MM.1S (cell line): ENCODE results near the gene CAPZA1.

ENCODE experiments used
- DNase-seq: peaks from one replicate; pipeline ENCODE4 v3.0.0-alpha.2; 2015
- H2AFZ ChIP-seq: fragments of 300-600 bp; sonication (generic); 2 replicates; pipeline ENCODE4 v1.6.0; 2016; ENCODE audit warnings: antibody characterized with exemption, low read length
- H3F3A ChIP-seq: fragments of 300-600 bp; sonication (generic); 2 replicates; pipeline ENCODE4 v1.6.1; 2016; ENCODE audit warnings: mild to moderate bottlenecking, antibody characterized with exemption, low read length, moderate library complexity, mixed read lengths; ENCODE audit not compliant: insufficient read depth
- H3K27ac ChIP-seq: fragments of 300-600 bp; sonication (generic); 2 replicates; pipeline ENCODE4 v1.5.1; 2016; ENCODE audit warnings: mild to moderate bottlenecking, low read length
- H3K27me3 ChIP-seq: fragments of 300-600 bp; sonication (generic); replicated peaks from 2 replicates; pipeline ENCODE4 v1.6.0; 2016; ENCODE audit warnings: low read length; ENCODE audit not compliant: insufficient read depth
- H3K36me3 ChIP-seq: fragments of 300-600 bp; sonication (generic); replicated peaks from 2 replicates; pipeline ENCODE4 v1.6.1; 2016; ENCODE audit warnings: mild to moderate bottlenecking, low read length, mixed read lengths; ENCODE audit not compliant: insufficient read depth
- H3K4me1 ChIP-seq: fragments of 300-600 bp; sonication (generic); 2 replicates; pipeline ENCODE4 v1.6.1; 2016; ENCODE audit warnings: low read length, mixed read lengths
- H3K4me2 ChIP-seq: fragments of 300-600 bp; sonication (generic); 2 replicates; pipeline ENCODE4 v1.6.0; 2016; ENCODE audit warnings: low read depth, low read length
- H3K4me3 ChIP-seq: fragments of 300-600 bp; sonication (generic); 2 replicates; pipeline ENCODE4 v1.5.1; 2016; ENCODE audit warnings: low read length, mixed read lengths
- H3K79me2 ChIP-seq: fragments of 300-600 bp; sonication (generic); 2 replicates; pipeline ENCODE4 v1.6.1; 2016; ENCODE audit warnings: mixed run types, low read length, mixed read lengths
- H3K9ac ChIP-seq: fragments of 300-600 bp; sonication (generic); 2 replicates; pipeline ENCODE4 v1.6.1; 2016; ENCODE audit warnings: low read length, mixed read lengths
- H3K9me2 ChIP-seq: fragments of 300-600 bp; sonication (generic); replicated peaks from 2 replicates; pipeline ENCODE4 v1.6.1; 2016; ENCODE audit warnings: mild to moderate bottlenecking, low read length, mixed read lengths; ENCODE audit not compliant: insufficient read depth
- H3K9me3 ChIP-seq: fragments of 300-600 bp; sonication (generic); replicated peaks from 2 replicates; pipeline ENCODE4 v1.6.1; 2016; ENCODE audit warnings: mild to moderate bottlenecking, low read length, mixed read lengths; ENCODE audit not compliant: insufficient read depth
- H4K20me1 ChIP-seq: fragments of 300-600 bp; sonication (generic); 2 replicates; pipeline ENCODE4 v1.6.1; 2016; ENCODE audit warnings: mild to moderate bottlenecking, low read length, moderate library complexity, mixed read lengths; ENCODE audit not compliant: insufficient read depth
- CTCF ChIP-seq: fragments of 300-600 bp; sonication (generic); IDR thresholded peaks from 2 replicates; pipeline ENCODE4 v1.5.1; 2016; ENCODE audit warnings: antibody characterized with exemption, low read length, mixed read lengths
- EZH2 ChIP-seq: fragments of 300-600 bp; sonication (generic); optimal IDR thresholded peaks from 2 replicates; pipeline ENCODE3; 2017; ENCODE audit warnings: low read depth, mild to moderate bottlenecking, antibody characterized with exemption, low read length, mixed read lengths
- EZH2phosphoT487 ChIP-seq: fragments of 300-600 bp; sonication (generic); IDR thresholded peaks from 2 replicates; pipeline ENCODE4 v1.6.1; 2018; ENCODE audit warnings: antibody characterized with exemption, low read length

Gene CAPZA1

DNA sequence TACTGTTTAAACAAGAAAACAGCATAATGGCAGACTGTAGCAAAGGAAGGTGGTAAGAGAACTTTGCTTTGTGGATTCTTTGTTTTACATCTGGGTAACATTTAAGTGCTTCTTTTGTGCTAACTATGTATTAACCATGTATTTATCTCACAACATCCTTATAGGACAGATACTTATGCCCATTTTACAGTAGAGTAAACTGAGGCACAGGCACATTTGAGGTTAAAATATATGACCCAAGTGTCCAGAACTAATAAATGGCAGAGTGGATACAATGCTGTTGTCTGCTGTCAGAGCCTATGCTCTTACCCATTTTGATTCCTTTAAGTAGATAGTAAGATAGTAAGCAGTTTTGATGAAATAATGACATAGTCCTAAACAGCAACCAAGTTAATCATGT, 7.3 kb downstream of the CAPZA1 start:
- no peak for TF ChIP-seq EZH2
- no peak for TF ChIP-seq EZH2phosphoT487
- TF ChIP-seq CTCF = no peak
- H3K4me3 ChIP-seq = no peak overlapping the region
- no peaks in the 10 kb centered on the region for H3K36me3 ChIP-seq
- H3F3A ChIP-seq = peaks cover 8% of the 10 kb centered on the region
- peaks cover 92% of the 10 kb centered on the region for H3K79me2 ChIP-seq
- no peak overlapping the region for H3K9ac ChIP-seq
- no peaks in the 10 kb centered on the region for H3K9me3 ChIP-seq
- no peak overlapping the region for H2AFZ ChIP-seq
- peaks cover 38% of the 10 kb centered on the region for H4K20me1 ChIP-seq
- no peak overlapping the region for H3K4me2 ChIP-seq
- H3K27me3 ChIP-seq = no peaks in the 10 kb centered on the region
- DNase-seq = no peak
- H3K27ac ChIP-seq = no peak overlapping the region
- no peaks in the 10 kb centered on the region for H3K4me1 ChIP-seq
- H3K9me2 ChIP-seq = no peaks in the 10 kb centered on the region

GRCh38 chr1:112628516-112628915, 8.9 kb downstream of the CAPZA1 start:
- H3K27me3 ChIP-seq = no peaks in the 10 kb centered on the region
- H3K4me2 ChIP-seq = no peak overlapping the region
- no peak overlapping the region for H3K4me3 ChIP-seq
- TF ChIP-seq CTCF (no peak), EZH2 (no peak), EZH2phosphoT487 (no peak)
- H4K20me1 ChIP-seq = peaks cover 47% of the 10 kb centered on the region
- H3K9ac ChIP-seq = no peak overlapping the region
- no peak overlapping the region for H2AFZ ChIP-seq
- H3F3A ChIP-seq = no peaks in the 10 kb centered on the region
- H3K27ac ChIP-seq = no peak overlapping the region
- DNase-seq = no peak
- peaks cover 97% of the 10 kb centered on the region for H3K79me2 ChIP-seq
- no peaks in the 10 kb centered on the region for H3K9me2 ChIP-seq
- H3K36me3 ChIP-seq = no peaks in the 10 kb centered on the region
- no peaks in the 10 kb centered on the region for H3K4me1 ChIP-seq
- H3K9me3 ChIP-seq = no peaks in the 10 kb centered on the region

DNA sequence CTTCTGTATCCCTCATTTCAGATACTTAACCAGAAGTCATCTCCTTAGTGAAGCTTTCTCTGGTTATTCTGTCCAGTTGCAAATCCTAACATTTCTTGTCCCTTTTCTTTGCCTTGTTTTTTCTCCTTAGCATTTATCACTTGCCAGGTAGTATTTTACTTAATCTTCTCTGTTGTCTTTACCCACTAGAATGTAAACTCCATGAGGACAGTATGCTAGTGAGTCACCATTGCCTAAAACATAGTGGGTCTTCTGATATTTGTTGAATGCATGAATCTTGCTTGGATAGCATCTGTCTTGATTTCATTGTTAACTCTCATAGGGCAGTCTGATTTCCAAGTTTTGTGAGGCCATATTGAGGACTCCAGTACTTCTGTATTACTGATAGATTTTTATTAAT, 9.6 kb downstream of the CAPZA1 start:
- Histone ChIP-seq H3K79me2 (peaks cover 99% of the 10 kb centered on the region), H3K36me3 (no peaks in the 10 kb centered on the region), H3K4me1 (no peaks in the 10 kb centered on the region), H3K27ac (no peak overlapping the region), H2AFZ (no peak overlapping the region), H3K27me3 (no peaks in the 10 kb centered on the region), H3K9me2 (no peaks in the 10 kb centered on the region), H3K9me3 (no peaks in the 10 kb centered on the region), H3F3A (no peaks in the 10 kb centered on the region), H4K20me1 (peaks cover 51% of the 10 kb centered on the region), H3K9ac (no peak overlapping the region), H3K4me2 (no peak overlapping the region), H3K4me3 (no peak overlapping the region)
- TF ChIP-seq EZH2 = no peak
- no peak for TF ChIP-seq EZH2phosphoT487
- no peak for TF ChIP-seq CTCF
- DNase-seq = no peak

DNA sequence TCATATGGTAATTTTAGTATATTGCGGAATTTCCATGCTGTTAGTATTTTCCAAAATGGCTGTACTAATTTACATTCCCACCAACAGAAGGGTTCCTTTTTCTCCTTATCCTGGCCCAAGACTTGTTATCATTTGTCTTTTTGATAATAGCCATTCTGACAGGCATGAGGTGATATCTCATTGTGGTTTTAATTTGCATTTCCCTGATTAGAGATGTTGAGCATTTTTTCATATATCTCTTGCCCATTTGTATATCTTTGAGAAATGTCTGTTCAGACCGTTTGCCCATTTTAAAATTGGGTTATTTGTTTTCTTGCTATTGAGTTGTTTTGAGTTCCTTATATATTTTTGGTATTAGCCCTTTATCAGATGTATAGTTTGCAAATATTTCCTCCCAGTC, 14.0 kb downstream of the CAPZA1 start:
- H3K79me2 ChIP-seq = peaks cover 98% of the 10 kb centered on the region
- H4K20me1 ChIP-seq = peaks cover 56% of the 10 kb centered on the region
- no peaks in the 10 kb centered on the region for H3K27me3 ChIP-seq
- H3K27ac ChIP-seq = no peak overlapping the region
- no peak overlapping the region for H3K4me3 ChIP-seq
- H3K4me1 ChIP-seq = no peaks in the 10 kb centered on the region
- H3K4me2 ChIP-seq = no peak overlapping the region
- H3F3A ChIP-seq = no peaks in the 10 kb centered on the region
- no peaks in the 10 kb centered on the region for H3K9me3 ChIP-seq
- no peak for DNase-seq
- no peaks in the 10 kb centered on the region for H3K9me2 ChIP-seq
- no peak overlapping the region for H2AFZ ChIP-seq
- H3K36me3 ChIP-seq = no peaks in the 10 kb centered on the region
- TF ChIP-seq EZH2 (no peak), CTCF (no peak), EZH2phosphoT487 (no peak)
- no peak overlapping the region for H3K9ac ChIP-seq
